Right ventricle myocardium superior (tissue), 1 donor: ENCODE results near the gene MFAP3L. TPM values are rescaled to one million over a fixed set of nuclear protein-coding genes. Genes with fewer than 3 reads are reported as not detected.
"Not testable (repeated sequence)": the region's sequence is repeated elsewhere in the genome, so short reads cannot be mapped to it uniquely, and the experiment has no call there.

Source experiments
- ATAC-seq: fragments of 200-7000 bp; cut with Tn5 transposase; one replicate; pipeline ENCODE4 v1.9.1; 2020; ENCODE audit warnings: mild to moderate bottlenecking; ENCODE audit not compliant: poor library complexity
- DNase-seq: peaks from one replicate; pipeline ENCODE4 v3.0.0-alpha.2; 2020
- intact Hi-C: fragments of 100-400 bp; cut with DNase I; formaldehyde crosslinking; loops from one replicate; pipeline ENCODE4 v1.11.2; 2022
- long read RNA-seq: library from polyadenylated mRNA; unstranded; transcript quantifications from one replicate; pipeline ENCODE4 v2.0.0, GENCODE V29; 2021
- total RNA-seq: library from RNA; stranded (reverse); fragmentation: NEBNext Ultra II Directional; extraction: Animal tissue kit (Norgen Biotek cat#: 25700); gene quantifications from one replicate; pipeline ENCODE4 v1.2.1, GENCODE V29; 2021
- donor health status: DM: no; HTN: yes; CAD: no; lungs with severe emphysema.

Gene MFAP3L
- 3.6 TPM for total RNA-seq
- long read RNA-seq, partial matches to known transcripts, result 0 of 2 reads
- long read RNA-seq, other reads (novel, unspliced or antisense), result 2 of 2 reads

DNA sequence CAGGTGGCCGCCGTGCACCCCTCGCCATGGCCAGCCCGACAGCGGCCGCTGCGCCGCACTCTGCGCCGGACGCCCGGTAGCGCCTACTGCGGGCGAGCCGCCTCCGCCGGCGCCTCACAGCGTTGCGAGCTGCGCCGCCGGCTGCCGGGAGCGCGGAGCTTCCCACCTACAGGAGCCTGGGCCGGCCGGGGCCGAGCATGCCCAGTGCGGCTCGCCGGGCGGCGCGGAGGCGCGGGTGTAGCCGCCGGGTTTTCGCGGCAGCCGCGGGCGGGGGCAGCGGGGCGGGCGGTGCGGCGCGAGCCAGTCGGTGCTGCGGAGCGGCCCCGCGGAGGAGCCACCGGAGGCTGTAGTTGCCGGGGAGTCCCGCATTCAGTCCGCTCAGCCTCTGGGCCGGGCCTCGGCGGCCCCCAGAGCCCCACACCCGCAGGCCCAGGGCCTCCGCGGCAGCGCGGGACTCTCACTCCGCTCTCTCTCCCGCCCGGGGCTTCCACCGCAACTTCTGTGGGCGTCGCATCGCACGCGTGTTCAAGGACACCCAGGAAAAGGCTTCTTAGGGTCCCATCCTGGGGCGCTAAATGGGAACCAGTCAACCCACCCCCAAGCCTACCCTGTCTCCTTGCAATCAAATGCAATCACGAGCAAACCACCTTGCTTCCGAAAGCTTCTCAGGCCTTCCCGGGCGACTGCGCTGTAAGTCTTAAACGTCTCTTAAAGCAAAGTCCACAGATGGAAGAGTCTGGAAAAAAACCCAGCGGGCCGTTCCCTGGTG lies at the start of gene MFAP3L:
Gene MFAP3L, minus strand, starts transcription at position 143 of the 769 bp plus-strand sequence. CDS start 20,518 bp downstream, outside the sequence.
- intact Hi-C loops, result loop anchor here (10.0 kb wide), 1 partner anchor 412 kb away; the partner anchor contains the start of gene NEK1
- ATAC-seq (peak; percentile 97), DNase-seq (peak; percentile 93)

DNA sequence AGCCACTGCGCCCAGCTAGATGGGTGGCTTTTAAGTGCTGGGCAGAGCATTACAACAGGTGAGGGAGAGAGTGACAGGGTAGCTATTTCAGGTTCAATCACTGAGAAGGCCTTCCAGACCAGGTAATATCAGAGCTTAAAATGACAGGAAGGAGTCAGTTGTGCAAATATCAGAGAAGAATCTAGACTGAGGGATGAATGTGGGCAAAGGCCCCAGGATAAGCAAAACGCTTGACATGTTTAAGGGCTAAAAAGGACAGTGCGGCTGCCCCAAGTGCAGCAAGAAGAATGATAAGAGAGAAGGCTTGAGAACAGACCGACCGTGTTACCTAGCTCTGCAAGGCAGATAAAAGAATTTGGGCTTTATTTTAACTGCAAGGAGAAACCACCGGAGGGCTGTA lies 45.0 kb upstream of the MFAP3L start:
- no peak for DNase-seq
- intact Hi-C loops, result no loop called here
- no peak for ATAC-seq

- intact Hi-C loops, result no loop called here
- DNase-seq (no peak), ATAC-seq (no peak)
Observed at GRCh38 chr4:170068438-170069128, 42.4 kb upstream of the MFAP3L start.

GRCh38 chr4:170059421-170059820 lies 33.2 kb upstream of the MFAP3L start:
- DNase-seq, result no peak
- intact Hi-C loops, result no loop called here
- no peak for ATAC-seq

GRCh38 chr4:170058826-170059225 lies 32.6 kb upstream of the MFAP3L start:
- DNase-seq (no peak), ATAC-seq (no peak)
- intact Hi-C loops, result no loop called here

GRCh38 chr4:170057866-170058265 lies 31.7 kb upstream of the MFAP3L start:
- ATAC-seq (no peak), DNase-seq (no peak)
- intact Hi-C loops, result no loop called here

DNA sequence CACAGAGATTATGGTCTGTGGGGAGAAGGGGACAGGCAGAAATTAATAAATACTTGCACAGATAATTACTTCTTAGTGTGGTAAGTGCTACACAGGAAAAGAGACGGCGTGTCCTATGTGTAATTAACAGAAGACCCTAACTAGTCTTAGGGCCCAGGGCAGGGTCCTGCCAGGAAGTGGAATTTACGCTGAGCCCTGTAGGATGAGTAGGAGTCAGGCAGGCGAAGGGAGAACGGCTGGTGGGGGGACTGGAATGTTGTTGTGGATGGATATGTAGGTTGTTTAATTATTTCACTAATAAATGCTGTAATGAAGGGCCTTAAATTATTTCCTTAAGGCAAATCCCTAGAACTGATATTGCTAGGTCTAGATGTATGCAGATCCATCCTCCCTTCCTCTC lies 26.7 kb upstream of the MFAP3L start:
- ATAC-seq (no peak), DNase-seq (no peak)
- intact Hi-C loops, result no loop called here

DNA sequence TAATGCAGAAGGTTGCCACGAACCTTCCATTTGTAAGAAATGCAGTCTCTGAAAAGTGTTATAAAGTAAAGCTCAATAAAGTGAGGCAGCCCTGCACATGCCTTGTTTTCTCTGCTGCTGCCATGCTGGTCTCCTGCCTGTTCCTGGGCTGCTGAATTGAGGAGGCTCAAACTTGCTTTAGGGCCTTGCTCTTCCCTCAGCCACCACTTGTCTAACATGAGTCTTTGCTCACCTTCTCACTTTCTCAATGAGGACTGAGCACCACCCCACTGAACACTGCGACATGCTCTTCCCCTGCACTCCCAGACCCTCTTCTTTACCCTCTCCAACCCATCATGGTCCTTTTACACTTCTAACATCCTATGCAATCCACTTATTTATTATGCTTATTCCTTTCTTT lies 25.2 kb upstream of the MFAP3L start:
- no peak for ATAC-seq
- no peak for DNase-seq
- intact Hi-C loops, result no loop called here

- no peak for ATAC-seq
- DNase-seq, result no peak
- intact Hi-C loops, result loop anchor here (2.0 kb wide), 1 partner anchor 239 kb away; no protein-coding TSS in a partner anchor
Observed at GRCh38 chr4:170049766-170050165, 23.6 kb upstream of the MFAP3L start.

DNA sequence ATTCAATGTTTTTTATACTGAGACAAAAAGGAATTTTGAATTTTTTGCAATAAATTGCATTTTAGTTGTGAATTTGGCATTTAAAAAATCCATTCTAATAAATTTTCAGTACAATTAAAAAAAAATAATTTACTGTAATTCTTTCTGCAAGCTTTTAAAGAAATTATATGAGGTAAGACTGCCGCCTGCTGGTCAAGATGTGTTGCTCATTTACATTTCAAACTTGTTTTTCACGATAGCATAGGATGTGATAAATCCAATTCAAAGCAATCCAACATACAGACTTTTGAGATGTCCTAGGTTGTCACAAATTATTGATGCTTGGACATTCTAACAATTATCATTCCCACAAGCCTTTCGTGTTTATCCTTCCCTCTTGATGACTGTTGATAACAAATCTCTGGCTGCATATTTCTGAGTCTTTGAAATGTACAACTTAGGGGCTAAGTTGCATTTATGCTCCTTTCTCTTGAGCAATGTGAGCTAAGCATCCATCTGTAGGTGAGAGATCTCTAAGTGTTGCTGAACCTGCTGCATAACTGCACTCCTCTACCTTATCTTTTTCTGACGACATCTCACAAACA lies 21.7 kb upstream of the MFAP3L start:
- intact Hi-C loops, result loop anchor here (2.0 kb wide), 1 partner anchor 237 kb away; no protein-coding TSS in a partner anchor
- ATAC-seq, result no peak
- peak; percentile 51 for DNase-seq

DNA sequence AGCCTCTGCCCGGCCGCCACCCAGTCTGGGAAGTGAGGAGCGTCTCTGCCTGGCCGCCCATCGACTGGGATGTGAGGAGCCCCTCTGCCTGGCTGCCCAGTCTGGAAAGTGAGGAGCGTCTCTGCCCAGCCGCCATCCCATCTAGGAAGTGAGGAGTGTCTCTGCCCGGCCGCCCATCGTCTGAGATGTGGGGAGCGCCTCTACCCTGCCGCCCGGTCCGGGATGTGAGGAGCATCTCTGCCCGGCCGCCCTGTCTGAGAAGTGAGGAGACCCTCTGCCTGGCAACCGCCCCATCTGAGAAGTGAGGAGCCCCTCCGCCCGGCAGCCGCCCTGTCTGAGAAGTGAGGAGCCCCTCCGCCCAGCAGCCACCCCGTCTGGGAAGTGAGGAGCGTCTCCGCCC lies 20.0 kb upstream of the MFAP3L start:
- ATAC-seq, intact Hi-C loops, DNase-seq: not testable (repeated sequence)

DNA sequence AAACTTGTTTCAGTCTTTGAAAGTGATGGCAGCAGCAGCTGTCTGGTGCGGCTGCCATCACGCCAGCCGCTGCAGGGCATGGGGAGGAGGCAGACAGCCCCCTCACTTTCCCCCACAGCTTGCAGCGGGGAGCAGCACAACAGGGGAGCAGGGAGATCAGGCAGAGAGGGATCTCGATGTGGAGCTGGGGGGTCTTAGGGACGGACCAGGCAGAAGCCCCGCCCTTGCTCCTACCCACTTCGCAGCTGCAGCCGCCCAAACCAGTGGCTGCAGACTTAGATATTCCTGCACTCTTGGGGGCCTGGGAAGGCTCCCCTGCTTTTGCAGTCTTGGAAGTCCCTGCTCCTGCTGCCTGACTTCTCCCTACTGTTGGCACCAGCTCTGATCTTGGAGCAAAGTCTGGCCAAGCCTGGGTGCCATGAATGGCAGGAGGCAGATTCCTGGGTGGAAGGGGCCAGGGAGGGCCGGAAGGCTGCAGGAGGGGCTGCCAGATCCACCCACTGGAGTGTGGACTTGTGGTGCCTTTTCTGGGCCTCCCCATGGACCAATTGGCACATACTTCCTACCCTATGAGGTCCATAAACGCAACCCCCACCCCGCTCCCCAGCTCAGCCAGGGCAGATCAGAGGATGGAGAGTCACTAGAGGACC lies 14.0 kb upstream of the MFAP3L start:
- intact Hi-C loops, result no loop called here
- ATAC-seq, result no peak

DNA sequence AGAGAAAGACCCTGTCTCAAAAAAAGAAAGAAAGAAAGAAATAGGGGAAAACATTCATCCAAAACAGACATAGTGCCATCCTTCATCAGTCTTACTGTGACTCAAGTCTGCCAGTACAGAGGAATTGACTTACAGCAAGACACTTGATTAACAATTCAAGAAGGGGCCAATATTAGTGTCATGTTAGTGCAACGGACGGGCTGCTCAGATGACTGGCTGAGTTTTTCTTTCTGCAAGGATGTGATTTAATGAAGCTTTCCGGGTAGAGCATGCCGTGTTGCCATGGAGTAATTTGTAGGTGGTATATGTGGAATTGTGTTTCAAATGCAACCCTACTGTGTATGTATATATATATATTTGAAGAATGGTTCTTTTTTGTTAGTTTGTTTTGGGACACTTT lies 12.6 kb upstream of the MFAP3L start:
- ATAC-seq (no peak), DNase-seq (no peak)
- intact Hi-C loops, result no loop called here

More for the DNA sequence above, 14.0 kb upstream of the MFAP3L start:
- no peak for DNase-seq

DNA sequence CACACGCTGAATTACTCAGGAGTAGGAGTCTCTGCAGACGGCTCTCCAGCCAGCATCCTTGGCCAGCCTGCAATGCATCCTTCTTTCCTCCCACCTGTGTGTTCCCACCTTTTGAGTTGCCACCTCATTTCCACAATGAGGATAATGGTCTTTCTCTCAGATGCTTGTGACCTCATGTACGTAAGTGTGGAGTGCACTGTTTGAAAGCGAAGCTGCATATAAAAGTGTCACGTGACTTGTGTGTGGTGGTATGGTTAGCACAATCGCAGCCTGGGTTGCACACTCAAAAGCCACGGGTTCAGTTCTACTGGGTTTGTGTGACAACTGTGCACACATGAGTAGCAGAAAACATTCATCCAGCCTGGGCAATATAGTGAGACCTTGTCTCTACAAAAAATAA lies 12.0 kb upstream of the MFAP3L start:
- ATAC-seq, result no peak
- intact Hi-C loops, result no loop called here
- DNase-seq, result no peak

DNA sequence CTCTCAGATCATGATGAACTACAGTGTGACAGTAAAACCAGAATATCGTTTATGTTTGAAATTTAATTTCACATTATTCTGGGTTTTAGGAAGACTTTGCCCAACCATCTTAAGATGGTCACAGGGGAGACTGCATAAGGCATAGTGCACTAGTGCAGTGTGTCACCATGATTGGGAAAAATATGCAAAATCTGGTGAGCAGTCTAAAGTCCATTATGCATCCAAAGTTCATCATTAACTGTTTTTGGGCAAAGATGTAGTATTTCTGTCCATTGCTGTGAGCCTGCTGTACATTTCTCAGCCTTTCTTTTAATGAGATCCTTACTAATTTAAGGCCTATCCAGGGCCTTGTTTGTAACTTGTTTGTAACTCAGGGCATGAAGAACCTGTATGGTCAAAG lies 11.3 kb upstream of the MFAP3L start:
- intact Hi-C loops, result no loop called here
- DNase-seq (no peak), ATAC-seq (no peak)

DNA sequence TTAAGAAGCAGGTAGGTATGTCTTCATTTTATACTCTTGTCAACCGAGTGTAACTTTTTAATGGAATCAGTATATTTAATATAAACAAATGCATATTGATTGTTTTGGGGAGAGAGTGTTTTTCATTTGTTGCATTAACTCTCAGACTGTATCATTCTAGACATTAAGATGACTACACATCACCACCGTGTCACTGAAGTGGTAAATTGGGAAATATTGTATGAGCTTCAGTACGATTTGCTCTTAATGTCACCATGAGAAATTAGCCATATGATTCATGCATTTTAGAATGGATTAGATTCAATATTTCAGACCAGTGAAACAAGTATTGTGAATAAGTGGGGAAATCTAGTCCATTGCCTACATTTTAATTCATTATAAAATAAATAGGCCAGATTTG lies 9.7 kb upstream of the MFAP3L start:
- DNase-seq, result no peak
- intact Hi-C loops, result no loop called here
- no peak for ATAC-seq

DNA sequence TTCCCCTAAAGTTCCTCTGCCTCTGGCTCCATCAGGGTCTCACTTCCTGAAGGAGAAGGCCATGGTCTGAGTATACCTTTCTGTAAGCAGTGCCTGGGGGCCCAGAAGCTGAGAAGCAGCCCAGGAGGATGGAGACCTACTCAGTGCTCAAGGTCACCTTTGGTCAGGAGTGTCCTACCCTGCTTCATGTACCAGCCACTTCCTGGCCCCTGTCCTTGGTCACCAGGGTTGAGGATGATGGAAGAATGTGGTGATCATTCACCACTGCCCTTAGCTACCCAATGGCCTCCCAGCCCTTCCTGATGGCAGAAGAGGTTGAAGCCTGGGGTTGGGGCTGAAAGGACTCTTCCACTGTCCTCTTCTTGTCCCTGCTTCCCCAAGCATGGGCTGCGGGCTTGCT lies 9.0 kb upstream of the MFAP3L start:
- no peak for DNase-seq
- intact Hi-C loops, result no loop called here
- no peak for ATAC-seq

DNA sequence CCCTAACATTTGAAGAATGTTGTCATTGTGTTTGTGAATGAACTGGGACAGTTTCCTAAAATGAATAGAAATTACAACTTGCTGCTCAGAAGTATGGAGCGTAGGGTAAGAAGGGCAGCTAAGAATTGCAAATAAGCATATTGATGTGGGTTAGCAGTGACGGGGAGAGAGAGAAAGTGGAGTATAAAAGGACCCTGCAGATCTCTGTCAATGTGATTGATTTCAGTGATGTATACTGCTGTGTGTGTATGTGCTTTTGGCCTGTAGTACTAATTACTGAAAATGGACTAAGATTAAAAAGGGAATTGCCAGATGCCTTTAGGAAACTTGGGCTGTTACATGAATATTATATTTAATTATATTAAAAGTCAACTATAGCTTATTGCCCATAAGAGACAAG lies 7.8 kb upstream of the MFAP3L start:
- DNase-seq (no peak), ATAC-seq (no peak)
- intact Hi-C loops, result no loop called here

DNA sequence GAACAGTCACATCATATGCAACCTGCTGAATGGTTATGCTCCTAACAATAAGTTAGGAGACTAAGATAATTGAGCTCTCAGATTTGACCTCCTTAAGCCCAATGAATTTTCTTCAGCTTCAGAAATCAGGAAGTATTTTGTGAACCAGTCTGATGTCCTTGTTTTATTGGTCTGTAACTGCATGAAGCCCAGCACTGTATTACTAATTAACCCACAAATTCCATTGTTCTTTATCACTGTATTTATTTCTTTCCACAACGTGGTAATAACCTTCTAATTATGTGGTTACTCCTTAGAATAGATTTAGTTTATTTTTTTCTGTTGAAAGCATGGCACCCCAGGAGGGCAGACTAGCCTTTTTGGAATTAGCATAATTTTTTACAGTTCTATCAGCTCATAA lies 3.9 kb upstream of the MFAP3L start:
- intact Hi-C loops, result no loop called here
- no peak for ATAC-seq

More for the DNA sequence above, 3.9 kb upstream of the MFAP3L start:
- no peak for DNase-seq
